BLaER1 treated with 17β-estradiol and CSF1 and Interleukin-3, amounts not matched to agents 10 nM and 100 nM (cell line): ENCODE data around the gene NOX4.

Experiments
- H3K27ac ChIP-seq, 11 experiments: shearing (Covaris generic); formaldehyde crosslinking; 2 replicates each; pipeline ENCODE4 v1.8.1; 2022
- H3K27me3 ChIP-seq, 11 experiments: shearing (Covaris generic); formaldehyde crosslinking; 2 replicates each; pipeline ENCODE4 v1.8.1; 2022
- H3K36me3 ChIP-seq, 11 experiments: shearing (Covaris generic); formaldehyde crosslinking; 2 replicates each; pipeline ENCODE4 v1.8.1; 2022
- H3K4me1 ChIP-seq, 10 experiments: shearing (Covaris generic); formaldehyde crosslinking; 2 replicates each; pipeline ENCODE4 v1.8.1; 2022
- H3K4me2 ChIP-seq, 11 experiments: shearing (Covaris generic); formaldehyde crosslinking; 2 replicates each; pipeline ENCODE4 v1.8.1; 2022
- H3K4me3 ChIP-seq, 10 experiments: shearing (Covaris generic); formaldehyde crosslinking; 2 replicates each; pipeline ENCODE4 v1.8.1; 2022
- H3K9ac ChIP-seq, 11 experiments: shearing (Covaris generic); formaldehyde crosslinking; 2 replicates each; pipeline ENCODE4 v1.8.1; 2022
- H3K9me3 ChIP-seq, 11 experiments: shearing (Covaris generic); formaldehyde crosslinking; replicated peaks in 1 of 11; 2 replicates each; pipeline ENCODE4 v1.8.1; 2022
- H4K20me1 ChIP-seq, 11 experiments: shearing (Covaris generic); formaldehyde crosslinking; 2 replicates each; pipeline ENCODE4 v1.8.1; 2022
- Cebpa-rat ChIP-seq, 11 experiments: shearing (Covaris generic); IDR thresholded peaks; 2 replicates each; pipeline ENCODE4 v1.8.1; 2022

The NOX4 gene

DNA sequence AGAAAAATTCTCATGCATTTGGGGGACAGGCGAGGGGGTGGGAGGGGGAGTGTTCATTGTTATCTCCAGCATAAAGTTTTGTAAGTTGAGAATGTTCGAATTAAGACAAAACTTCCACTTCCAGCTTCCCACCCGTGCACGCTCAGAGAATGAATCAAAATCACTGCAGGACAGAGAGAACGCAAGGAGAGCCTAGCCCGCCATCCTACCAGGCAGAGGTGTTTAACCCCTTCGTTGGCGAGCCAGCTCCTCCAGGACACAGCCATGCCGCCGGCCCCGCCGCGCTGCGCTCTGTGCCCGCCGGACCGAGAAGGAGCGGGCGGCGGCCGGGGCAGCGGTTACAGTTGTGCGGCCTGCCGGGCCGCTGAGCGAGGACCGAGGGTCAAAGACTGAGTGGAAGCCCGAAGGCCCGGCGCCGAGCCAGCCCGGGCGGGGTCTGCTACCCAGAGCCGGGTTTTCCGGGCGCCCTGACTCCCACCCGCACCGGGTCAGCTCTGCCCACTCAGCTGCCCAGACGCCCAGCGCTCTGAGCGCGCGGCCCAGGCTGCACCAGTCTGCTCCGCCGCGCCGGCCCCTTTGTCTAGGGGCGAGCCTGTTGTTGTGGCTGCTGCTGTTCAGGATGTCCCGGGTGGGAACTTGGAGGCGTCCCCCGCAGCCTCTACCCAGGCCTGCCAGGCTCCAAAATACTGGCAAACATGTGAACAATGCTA lies at the start of gene NOX4:
Gene NOX4 (minus strand): TSS at position 395 of the 710 bp plus-strand sequence. CDS start 129 bp downstream, at position 266.
- Histone ChIP-seq H3K4me1 (no peaks in the 10 kb centered on the region), H3K36me3 (no peaks in the 10 kb centered on the region), H3K27me3 (no peaks in the 10 kb centered on the region), H4K20me1 (no peaks in the 10 kb centered on the region), H3K9me3 (no peaks in the 10 kb centered on the region; a peak in 1 of 22 replicates), H3K4me3 (no peak within 1 kb of the TSS), H3K4me2 (no peak within 1 kb of the TSS), H3K27ac (no peak within 1 kb of the TSS), H3K9ac (no peak within 1 kb of the TSS)
- no peak for TF ChIP-seq Cebpa-rat (IDR thresholded peaks at IDR 0.05)

DNA sequence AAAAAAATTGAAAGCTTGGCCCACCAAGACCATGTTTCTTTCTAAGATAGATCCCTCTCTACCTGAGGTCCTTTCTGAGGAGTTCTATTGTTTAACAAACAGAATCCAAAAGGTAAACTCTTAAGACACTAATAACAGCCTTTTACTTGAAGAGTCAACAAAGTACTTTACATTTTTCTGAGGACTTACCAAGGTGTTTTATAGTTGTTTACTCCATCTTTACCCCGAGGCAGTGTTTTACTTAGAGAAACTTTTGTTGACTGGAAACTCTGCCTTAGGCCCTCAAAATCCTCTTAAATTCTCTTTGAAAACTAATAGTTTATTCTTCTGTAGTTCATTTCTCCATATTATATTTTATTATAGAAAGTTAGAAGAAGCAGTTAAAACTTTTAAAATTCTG lies 49.7 kb upstream of the NOX4 start:
- TF ChIP-seq Cebpa-rat (IDR thresholded peaks at IDR 0.05): no peak
- no peaks in the 10 kb centered on the region for H3K27me3 ChIP-seq
- H3K27ac ChIP-seq: no peak overlapping the region
- H4K20me1 ChIP-seq: no peaks in the 10 kb centered on the region
- no peaks in the 10 kb centered on the region for H3K4me1 ChIP-seq
- no peak overlapping the region for H3K4me3 ChIP-seq
- H3K4me2 ChIP-seq: no peak overlapping the region
- no peaks in the 10 kb centered on the region for H3K36me3 ChIP-seq
- H3K9ac ChIP-seq: no peak overlapping the region
- no peaks in the 10 kb centered on the region for H3K9me3 ChIP-seq

DNA sequence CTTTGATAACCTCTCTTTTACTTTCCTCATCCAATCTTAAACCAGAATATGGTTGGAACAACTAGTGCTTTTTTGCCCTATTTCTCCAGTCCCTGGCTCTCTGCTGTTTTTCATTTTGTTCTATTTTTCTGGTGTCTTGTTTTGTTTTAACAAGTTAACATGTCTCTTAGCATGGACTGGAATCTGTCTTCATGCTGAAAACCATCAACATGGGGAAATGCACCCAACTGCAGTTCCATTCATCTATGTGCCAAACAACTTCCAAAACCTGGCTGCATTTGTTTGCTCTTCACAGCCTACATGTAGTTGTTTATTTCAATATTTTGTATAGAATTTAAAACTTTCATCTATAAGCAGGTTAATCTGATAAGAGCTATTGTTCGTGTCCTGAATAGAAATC lies 46.8 kb upstream of the NOX4 start:
- no peaks in the 10 kb centered on the region for H3K27me3 ChIP-seq
- no peak overlapping the region for H3K27ac ChIP-seq
- TF ChIP-seq Cebpa-rat (IDR thresholded peaks at IDR 0.05): no peak
- no peaks in the 10 kb centered on the region for H3K36me3 ChIP-seq
- H3K4me1 ChIP-seq: no peaks in the 10 kb centered on the region
- no peak overlapping the region for H3K4me2 ChIP-seq
- H3K9ac ChIP-seq: no peak overlapping the region
- no peak overlapping the region for H3K4me3 ChIP-seq
- H4K20me1 ChIP-seq: no peaks in the 10 kb centered on the region
- no peaks in the 10 kb centered on the region for H3K9me3 ChIP-seq

DNA sequence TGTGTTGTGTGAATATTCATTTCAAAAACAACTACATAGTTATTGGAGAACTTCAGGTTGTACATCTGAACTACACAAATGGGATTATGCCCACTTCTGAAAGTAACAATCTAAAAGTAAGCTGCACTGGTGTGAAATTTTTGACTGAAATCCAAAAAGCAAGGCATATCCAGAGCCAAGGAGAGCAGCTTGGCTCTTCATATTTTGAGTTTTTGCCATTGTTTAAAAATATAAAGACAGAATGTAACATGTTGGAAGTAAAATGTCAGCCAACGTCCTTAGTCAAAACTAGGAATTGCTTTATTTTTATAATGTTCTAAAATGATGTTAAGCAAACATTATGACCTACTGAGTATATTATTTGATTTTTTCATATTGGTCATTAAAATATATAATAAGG lies 45.8 kb upstream of the NOX4 start:
- no peak overlapping the region for H3K9ac ChIP-seq
- H3K27me3 ChIP-seq: no peaks in the 10 kb centered on the region
- H4K20me1 ChIP-seq: no peaks in the 10 kb centered on the region
- no peak overlapping the region for H3K4me2 ChIP-seq
- H3K9me3 ChIP-seq: no peaks in the 10 kb centered on the region
- H3K36me3 ChIP-seq: no peaks in the 10 kb centered on the region
- H3K27ac ChIP-seq: no peak overlapping the region
- no peaks in the 10 kb centered on the region for H3K4me1 ChIP-seq
- H3K4me3 ChIP-seq: no peak overlapping the region
- no peak for TF ChIP-seq Cebpa-rat (IDR thresholded peaks at IDR 0.05)

DNA sequence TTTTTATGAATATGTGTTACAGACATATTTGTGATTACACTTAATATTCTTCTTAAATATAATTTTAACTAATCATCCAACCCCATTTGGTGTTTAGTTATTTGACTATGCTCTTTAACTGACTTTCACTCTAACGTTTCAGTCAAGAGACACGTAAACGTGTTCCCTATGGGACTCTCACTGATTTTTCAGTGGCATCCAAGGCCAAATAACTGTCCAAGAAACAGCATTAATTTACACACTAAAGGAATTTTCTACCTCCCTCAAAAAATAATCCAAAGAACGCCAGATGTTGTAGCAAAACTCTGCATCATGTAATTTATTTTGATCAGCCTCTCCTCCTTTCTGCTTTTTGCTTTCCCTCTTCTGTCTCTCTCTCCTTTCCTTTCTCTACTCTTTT lies 44.0 kb upstream of the NOX4 start:
- no peak overlapping the region for H3K27ac ChIP-seq
- H3K4me3 ChIP-seq: no peak overlapping the region
- H4K20me1 ChIP-seq: no peaks in the 10 kb centered on the region
- TF ChIP-seq Cebpa-rat (IDR thresholded peaks at IDR 0.05): no peak
- no peaks in the 10 kb centered on the region for H3K9me3 ChIP-seq
- H3K36me3 ChIP-seq: no peaks in the 10 kb centered on the region
- H3K9ac ChIP-seq: no peak overlapping the region
- no peaks in the 10 kb centered on the region for H3K27me3 ChIP-seq
- H3K4me1 ChIP-seq: no peaks in the 10 kb centered on the region
- no peak overlapping the region for H3K4me2 ChIP-seq

DNA sequence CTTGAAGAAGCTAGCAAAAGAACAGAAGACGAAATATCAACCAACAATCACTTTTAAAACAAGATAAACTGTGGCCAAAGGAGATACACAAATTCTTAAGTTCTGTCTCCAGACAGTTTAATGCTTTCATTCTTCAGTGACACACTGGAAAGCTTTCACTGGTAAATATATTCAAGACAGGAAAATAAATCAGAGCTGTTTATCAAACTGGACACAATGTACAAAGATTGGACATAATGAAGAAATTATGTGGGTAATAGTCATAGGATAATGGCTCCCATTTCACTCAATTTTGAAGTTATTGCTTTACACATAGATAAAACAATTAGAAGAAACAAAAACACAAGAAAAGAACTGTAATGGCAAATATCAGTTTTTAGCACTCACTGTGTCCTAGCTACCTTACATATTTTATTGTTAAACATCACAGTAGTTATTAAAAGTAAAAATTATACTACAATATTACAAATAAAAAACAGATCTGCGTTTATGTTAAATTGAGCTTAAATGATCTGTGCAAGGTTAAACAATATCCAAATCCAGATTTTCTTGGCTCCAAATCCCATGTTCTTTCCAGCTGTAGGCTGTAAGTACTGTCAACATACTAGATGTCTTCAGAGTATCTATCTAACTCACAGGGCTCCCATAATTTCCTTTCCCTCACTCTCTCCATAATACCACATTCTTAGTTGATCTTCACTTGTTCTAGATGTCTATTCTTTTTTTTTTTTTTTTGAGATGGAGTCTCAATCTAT lies 38.6 kb upstream of the NOX4 start:
- H3K9me3 ChIP-seq: peaks cover 0 to 7% (median 0%) of the 10 kb centered on the region in 11 experiments; a peak in 1 of 22 replicates
- no peak for TF ChIP-seq Cebpa-rat (IDR thresholded peaks at IDR 0.05)
- no peaks in the 10 kb centered on the region for H3K36me3 ChIP-seq
- no peak overlapping the region for H3K9ac ChIP-seq
- H3K27ac ChIP-seq: no peak overlapping the region
- no peaks in the 10 kb centered on the region for H3K4me1 ChIP-seq
- H3K27me3 ChIP-seq: no peaks in the 10 kb centered on the region
- H3K4me3 ChIP-seq: no peak overlapping the region
- no peaks in the 10 kb centered on the region for H4K20me1 ChIP-seq
- H3K4me2 ChIP-seq: no peak overlapping the region

DNA sequence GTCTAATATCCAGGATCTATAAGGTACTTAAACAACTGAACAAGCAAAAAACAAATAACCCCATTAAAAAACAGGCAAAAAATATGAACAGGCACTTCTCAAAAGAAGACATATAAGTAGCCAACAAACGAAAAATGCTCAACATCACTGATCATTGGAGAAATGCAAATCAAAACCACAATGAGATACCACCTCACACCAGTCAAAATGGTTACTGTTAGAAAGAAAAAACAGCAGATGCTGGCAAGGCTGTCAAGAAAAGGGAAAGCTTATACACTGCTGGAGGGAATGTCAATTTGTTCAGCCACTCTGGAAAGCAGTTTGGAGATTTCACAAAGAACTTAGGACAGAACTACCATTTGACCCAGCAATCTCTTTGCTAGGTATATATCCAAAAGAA lies 30.6 kb upstream of the NOX4 start:
- Histone ChIP-seq H3K4me3 (no peak overlapping the region), H3K27me3 (no peaks in the 10 kb centered on the region), H3K27ac (no peak overlapping the region), H3K9ac (no peak overlapping the region), H3K36me3 (no peaks in the 10 kb centered on the region), H3K4me1 (no peaks in the 10 kb centered on the region), H3K4me2 (no peak overlapping the region), H3K9me3 (no peaks in the 10 kb centered on the region), H4K20me1 (no peaks in the 10 kb centered on the region; a peak in 1 of 22 replicates)
- no peak for TF ChIP-seq Cebpa-rat (IDR thresholded peaks at IDR 0.05)

DNA sequence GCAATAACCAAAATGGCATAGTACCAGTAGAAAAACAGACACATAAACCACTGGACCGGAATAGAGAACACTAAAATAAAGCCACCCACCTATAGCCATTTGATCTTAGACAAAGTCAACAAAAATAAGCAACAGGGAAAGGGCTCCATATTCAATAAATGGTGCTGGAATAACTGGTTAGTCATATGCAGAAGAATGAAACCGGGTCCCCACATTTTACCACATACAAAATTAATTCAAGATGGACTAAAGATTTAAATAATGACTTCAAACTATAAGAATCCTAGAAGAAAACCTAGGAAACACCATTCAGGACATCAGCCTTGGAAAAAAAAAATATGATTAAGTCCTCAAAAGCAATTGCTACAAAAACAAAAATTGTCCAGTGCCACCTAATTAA lies 30.1 kb upstream of the NOX4 start:
- H3K9ac ChIP-seq: no peak overlapping the region
- no peak overlapping the region for H3K27ac ChIP-seq
- no peak overlapping the region for H3K4me3 ChIP-seq
- H3K4me2 ChIP-seq: no peak overlapping the region
- H3K36me3 ChIP-seq: no peaks in the 10 kb centered on the region
- H4K20me1 ChIP-seq: no peaks in the 10 kb centered on the region; a peak in 1 of 22 replicates
- no peaks in the 10 kb centered on the region for H3K27me3 ChIP-seq
- H3K4me1 ChIP-seq: no peaks in the 10 kb centered on the region
- H3K9me3 ChIP-seq: no peaks in the 10 kb centered on the region
- no peak for TF ChIP-seq Cebpa-rat (IDR thresholded peaks at IDR 0.05)

DNA sequence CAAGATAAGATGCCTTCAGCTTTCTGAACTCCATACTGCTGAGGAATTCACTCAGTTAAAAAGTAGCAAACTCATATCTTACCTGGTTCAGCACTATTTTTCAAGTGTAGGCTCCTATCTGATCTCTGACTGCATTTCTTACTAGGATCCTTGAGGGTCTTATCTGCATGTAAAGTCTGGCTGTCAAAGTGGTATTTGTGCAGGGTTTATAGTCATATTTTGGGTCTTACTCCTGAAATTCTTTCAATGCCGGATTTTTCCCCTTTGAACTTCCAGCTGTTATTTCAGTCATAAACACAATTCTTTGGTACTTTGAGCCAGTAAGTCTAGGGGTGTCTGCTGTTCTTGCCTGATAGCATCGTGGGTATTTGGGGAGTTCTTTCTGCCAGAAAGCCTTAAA lies 25.3 kb upstream of the NOX4 start:
- H3K4me1 ChIP-seq: peaks cover 0 to 5% (median 0%) of the 10 kb centered on the region in 10 experiments; a peak in 2 of 20 replicates
- H3K9ac ChIP-seq: no peak overlapping the region
- H3K4me2 ChIP-seq: no peak overlapping the region
- no peaks in the 10 kb centered on the region for H3K36me3 ChIP-seq
- no peak overlapping the region for H3K4me3 ChIP-seq
- no peak for TF ChIP-seq Cebpa-rat (IDR thresholded peaks at IDR 0.05)
- no peaks in the 10 kb centered on the region for H3K27me3 ChIP-seq
- no peaks in the 10 kb centered on the region for H4K20me1 ChIP-seq
- no peak overlapping the region for H3K27ac ChIP-seq
- H3K9me3 ChIP-seq: 0 out of 22 replicates have a peak, but pooled peaks cover 0 to 2% (median 0%) of the 10 kb centered on the region in 11 experiments

DNA sequence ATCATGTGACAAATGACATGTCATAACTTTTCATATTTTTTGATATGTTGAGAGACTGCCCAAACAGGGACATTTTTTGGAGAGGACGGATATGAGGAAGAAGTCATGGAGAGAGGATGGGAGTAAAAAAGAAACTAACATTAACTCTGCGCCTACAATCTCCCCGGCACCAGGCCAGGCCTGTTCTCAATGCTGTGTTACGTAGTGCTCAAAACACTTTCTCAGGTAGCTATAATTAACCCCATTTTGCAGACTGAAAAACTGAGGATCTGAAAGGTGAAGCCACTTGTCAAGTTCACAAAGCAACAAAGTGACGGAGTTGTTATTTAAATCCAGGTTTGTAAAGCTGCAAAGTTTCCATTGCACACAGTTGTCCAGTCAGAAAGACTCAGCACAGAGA lies 17.4 kb upstream of the NOX4 start:
- Histone ChIP-seq H4K20me1 (no peaks in the 10 kb centered on the region), H3K27ac (no peak overlapping the region)

More for the DNA sequence above, 17.4 kb upstream of the NOX4 start:
- Histone ChIP-seq H3K9ac (no peak overlapping the region), H3K27me3 (no peaks in the 10 kb centered on the region), H3K9me3 (no peaks in the 10 kb centered on the region), H3K4me3 (no peak overlapping the region), H3K36me3 (no peaks in the 10 kb centered on the region), H3K4me2 (no peak overlapping the region), H3K4me1 (peaks cover 0 to 8% (median 0%) of the 10 kb centered on the region in 10 experiments; a peak in 2 of 20 replicates)
- no peak for TF ChIP-seq Cebpa-rat (IDR thresholded peaks at IDR 0.05)
